ENCODE measurements around the gene GPRIN1. TPM values are rescaled to one million over a fixed set of nuclear protein-coding genes. Genes with fewer than 3 reads are reported as not detected.

The GPRIN1 gene
- total and polyA plus RNA-seq, 7 donors, result 0.18 to 1.2 (median 0.30) TPM

- DNase-seq, result no peak
- Histone ChIP-seq H3K4me1 (no peaks in the 10 kb centered on the region), H3K36me3 (ENCODE audit: insufficient read depth in 1 of 2, low read depth in 1 of 2) (no peaks in the 10 kb centered on the region), H3K27me3 (ENCODE audit: insufficient read depth in 3 of 3, low read length in 2 of 3) (peaks cover 0 to 2% (median 0%) of the 10 kb centered on the region in 3 donors), H3K4me3 (no peak overlapping the region), H3K9me3 (peaks cover 9% of the 10 kb centered on the region), H3K27ac (no peak overlapping the region)
- TF ChIP-seq CTCF (IDR thresholded peaks at IDR 0.05), result no peak
- no peak for ATAC-seq
- intact Hi-C loops (cut with DNase I), result loop anchor here in 1 of 2 donors (10.0 kb wide), 1 partner anchor 197 kb away; no protein-coding TSS in a partner anchor
Observed at GRCh38 chr5:176588297-176588696, 21.7 kb downstream of the GPRIN1 start.

- Histone ChIP-seq H3K27me3 (ENCODE audit: insufficient read depth in 3 of 3, low read length in 2 of 3) (peaks cover 0 to 2% (median 0%) of the 10 kb centered on the region in 3 donors), H3K4me1 (no peaks in the 10 kb centered on the region), H3K4me3 (no peak overlapping the region), H3K9me3 (peaks cover 9% of the 10 kb centered on the region), H3K36me3 (ENCODE audit: insufficient read depth in 1 of 2, low read depth in 1 of 2) (no peaks in the 10 kb centered on the region), H3K27ac (no peak overlapping the region)
- TF ChIP-seq CTCF (IDR thresholded peaks at IDR 0.05), result no peak
- ATAC-seq (no peak), DNase-seq (no peak)
- intact Hi-C loops (cut with DNase I), result loop anchor here in 1 of 2 donors (10.0 kb wide), 1 partner anchor 197 kb away; no protein-coding TSS in a partner anchor
- 73 to 77% (median 77%) methylated on average over 7 of the region's 7 CpGs for WGBS, 3 donors
Observed at GRCh38 chr5:176587398-176587797, 22.6 kb downstream of the GPRIN1 start.

GRCh38 chr5:176583076-176583475 lies 26.9 kb downstream of the GPRIN1 start:
- DNase-seq (no peak), ATAC-seq (no peak)
- H3K4me1 ChIP-seq, result no peaks in the 10 kb centered on the region
- no peak overlapping the region for H3K27ac ChIP-seq
- peaks cover 9% of the 10 kb centered on the region for H3K9me3 ChIP-seq
- H3K4me3 ChIP-seq, result no peak overlapping the region
- H3K27me3 ChIP-seq (ENCODE audit: insufficient read depth in 3 of 3, low read length in 2 of 3), result peaks cover 0 to 2% (median 0%) of the 10 kb centered on the region in 3 donors
- WGBS, 3 donors, result 73 to 74% (median 74%) methylated on average over 4 of the region's 4 CpGs
- intact Hi-C loops (cut with DNase I), result loop anchor here in 1 of 2 donors (10.0 kb wide), 1 partner anchor 202 kb away; no protein-coding TSS in a partner anchor
- no peak for TF ChIP-seq CTCF (IDR thresholded peaks at IDR 0.05)
- no peaks in the 10 kb centered on the region for H3K36me3 ChIP-seq (ENCODE audit: insufficient read depth in 1 of 2, low read depth in 1 of 2)

GRCh38 chr5:176581361-176581760 lies 28.6 kb downstream of the GPRIN1 start:
- H3K9me3 ChIP-seq, result peaks cover 9% of the 10 kb centered on the region
- H3K4me3 ChIP-seq, result no peak overlapping the region
- DNase-seq (no peak), ATAC-seq (no peak)
- H3K27ac ChIP-seq, result no peak overlapping the region
- TF ChIP-seq CTCF (IDR thresholded peaks at IDR 0.05), result no peak
- peaks cover 0 to 2% (median 0%) of the 10 kb centered on the region in 3 donors for H3K27me3 ChIP-seq (ENCODE audit: insufficient read depth in 3 of 3, low read length in 2 of 3)
- H3K4me1 ChIP-seq, result no peaks in the 10 kb centered on the region
- WGBS, 3 donors, result 82 to 89% (median 86%) methylated on average over 12 of the region's 12 CpGs
- intact Hi-C loops (cut with DNase I), result loop anchor here in 1 of 2 donors (10.0 kb wide), 1 partner anchor 203 kb away; no protein-coding TSS in a partner anchor
- no peaks in the 10 kb centered on the region for H3K36me3 ChIP-seq (ENCODE audit: insufficient read depth in 1 of 2, low read depth in 1 of 2)

GRCh38 chr5:176579323-176579722 lies 30.6 kb downstream of the GPRIN1 start:
- Histone ChIP-seq H3K27ac (no peak overlapping the region), H3K4me3 (no peak overlapping the region), H3K4me1 (no peaks in the 10 kb centered on the region), H3K36me3 (ENCODE audit: insufficient read depth in 1 of 2, low read depth in 1 of 2) (no peaks in the 10 kb centered on the region), H3K9me3 (no peaks in the 10 kb centered on the region), H3K27me3 (ENCODE audit: insufficient read depth in 3 of 3, low read length in 2 of 3) (no peaks in the 10 kb centered on the region)
- WGBS, 3 donors, result 35 to 55% (median 46%) methylated on average over 4 of the region's 4 CpGs
- intact Hi-C loops (cut with DNase I), result no loop called here
- ATAC-seq (no peak), DNase-seq (no peak)
- no peak for TF ChIP-seq CTCF (IDR thresholded peaks at IDR 0.05)
